RKO (cell line): Measurements from ENCODE around the gene INS.

Experiments used
- DNase-seq: peaks from one replicate; pipeline ENCODE4 v3.0.0-alpha.2; 2016; ENCODE audit warnings: low spot score

INS gene

GRCh38 chr11:2143799-2144543 is 17.0 kb downstream of the INS start:
- no peak for DNase-seq

DNA sequence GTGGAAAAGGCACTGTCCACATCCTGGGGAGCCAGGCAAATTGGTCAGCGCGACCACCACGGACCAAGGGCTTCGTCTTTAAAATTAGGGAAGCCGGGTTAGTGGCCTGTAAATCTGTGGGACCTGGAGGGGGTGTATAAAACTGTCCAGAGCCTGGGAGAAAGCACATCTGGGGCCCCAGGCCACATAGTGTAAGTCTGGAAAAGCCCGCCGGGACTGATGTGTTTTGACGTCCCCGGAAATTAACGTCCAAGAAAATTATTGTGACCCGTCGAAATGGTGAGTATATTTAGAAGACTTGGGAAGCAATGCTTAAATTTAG is 17.6 kb downstream of the INS start:
- DNase-seq, result no peak

- DNase-seq, result no peak
Observed at GRCh38 chr11:2142762-2143202, 18.2 kb downstream of the INS start.

DNA sequence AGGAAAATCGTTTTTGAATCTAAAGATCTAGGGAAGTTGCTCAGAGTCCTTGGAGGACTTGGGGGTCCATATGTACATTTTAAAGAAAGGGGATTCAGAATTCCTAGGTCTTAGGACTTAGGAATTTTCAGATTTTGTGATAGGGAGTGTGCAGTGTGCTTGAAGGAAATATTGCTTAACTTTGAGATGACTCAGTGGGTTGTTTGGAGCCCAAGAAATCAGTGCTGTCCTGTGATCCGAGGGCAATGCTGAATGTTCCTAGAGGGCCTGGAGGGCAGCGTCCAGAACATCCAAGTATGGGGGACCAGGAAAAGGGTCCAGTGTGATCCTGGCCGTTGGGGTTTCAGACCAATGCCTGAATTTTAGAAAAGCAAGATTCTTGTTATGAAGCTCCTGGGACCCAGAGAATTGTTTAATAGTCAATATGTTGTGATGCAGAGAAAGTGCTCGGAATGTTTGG is 18.7 kb downstream of the INS start:
- no peak for DNase-seq

DNA sequence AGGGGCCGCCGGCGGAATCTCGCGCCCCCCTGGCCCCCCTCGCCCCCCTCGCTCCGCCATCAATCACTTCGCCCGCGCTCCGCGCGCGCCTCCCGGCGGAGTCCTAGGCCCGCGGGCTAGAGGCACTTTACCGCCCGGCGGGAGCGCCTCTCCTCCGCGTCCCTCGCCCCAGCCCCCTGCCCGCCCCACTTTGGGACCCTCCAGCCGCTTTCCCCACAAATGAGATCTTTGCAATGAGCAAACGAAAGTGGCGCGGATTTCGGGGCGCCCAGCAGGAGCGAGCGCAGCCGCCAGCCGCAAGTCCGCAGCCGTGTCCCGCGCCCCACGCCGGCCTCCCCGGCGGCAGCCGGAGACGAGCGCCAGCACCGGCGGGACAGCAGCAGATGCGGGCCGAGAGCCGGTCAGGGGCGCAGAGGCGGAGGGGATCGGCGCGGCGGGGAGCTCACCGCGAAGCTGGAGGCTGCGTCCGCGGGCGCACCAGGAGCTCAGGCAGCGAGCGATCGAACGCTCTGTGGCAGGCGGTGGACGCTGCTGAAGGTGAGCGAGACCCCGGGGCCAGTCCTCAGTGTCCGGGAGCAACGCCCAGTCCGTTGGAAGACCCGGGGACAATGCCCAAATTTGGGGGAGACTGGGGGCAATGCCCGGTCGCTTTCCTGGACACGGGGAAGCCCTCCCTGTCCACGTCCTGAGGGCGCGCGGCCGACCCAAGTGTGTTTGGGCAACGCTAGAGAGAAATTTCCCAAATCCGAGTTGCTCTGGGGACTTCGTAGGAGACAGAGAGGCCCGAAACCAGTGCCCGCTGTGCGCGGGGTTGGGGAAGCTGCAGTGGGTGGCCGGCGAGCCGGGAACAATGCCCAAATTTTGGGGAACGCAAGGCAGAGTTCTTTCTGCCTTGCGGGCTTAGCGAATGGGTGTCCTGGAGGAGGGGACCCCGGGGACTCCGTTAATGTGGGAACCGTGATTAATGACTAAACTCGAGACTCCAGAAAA is 20.3 kb downstream of the INS start:
- no peak for DNase-seq

- no peak for DNase-seq
Observed at GRCh38 chr11:2139621-2140337, 21.2 kb downstream of the INS start.

- no peak for DNase-seq
Observed at GRCh38 chr11:2139123-2139521, 21.9 kb downstream of the INS start, which contains the start of gene IGF2. Gene IGF2, minus strand, starts transcription at chr11:2139389. Its CDS starts 3,866 bp downstream, at chr11:2135523.

- DNase-seq, result no peak
Observed at GRCh38 chr11:2138431-2139122, 22.4 kb downstream of the INS start.

DNA sequence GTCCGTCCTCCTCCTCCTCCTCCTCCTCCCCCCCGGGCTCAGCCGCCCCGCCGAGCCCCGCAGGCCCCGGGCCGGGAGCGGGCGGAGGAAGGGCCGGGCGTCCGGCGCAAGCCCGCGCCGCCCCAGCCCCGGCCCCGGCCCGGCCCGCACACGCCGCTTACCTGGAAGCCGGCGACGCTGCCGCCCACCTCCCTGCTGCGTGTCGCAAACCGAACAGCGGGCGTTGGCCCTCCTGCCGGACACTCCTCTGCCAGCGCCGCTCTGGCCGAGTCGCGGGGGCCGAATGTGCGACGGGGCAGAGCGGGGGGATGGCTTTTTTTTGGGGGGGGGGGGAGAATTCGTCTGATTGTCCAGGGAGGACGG is 23.0 kb downstream of the INS start:
- no peak for DNase-seq

GRCh38 chr11:2137202-2138067 is 23.6 kb downstream of the INS start:
- no peak for DNase-seq

- DNase-seq, result no peak
Observed at GRCh38 chr11:2136952-2137201, 24.1 kb downstream of the INS start.

- no peak for DNase-seq
Observed at GRCh38 chr11:2136209-2136951, 24.6 kb downstream of the INS start.

GRCh38 chr11:2135648-2136201 is 25.3 kb downstream of the INS start:
- no peak for DNase-seq

DNA sequence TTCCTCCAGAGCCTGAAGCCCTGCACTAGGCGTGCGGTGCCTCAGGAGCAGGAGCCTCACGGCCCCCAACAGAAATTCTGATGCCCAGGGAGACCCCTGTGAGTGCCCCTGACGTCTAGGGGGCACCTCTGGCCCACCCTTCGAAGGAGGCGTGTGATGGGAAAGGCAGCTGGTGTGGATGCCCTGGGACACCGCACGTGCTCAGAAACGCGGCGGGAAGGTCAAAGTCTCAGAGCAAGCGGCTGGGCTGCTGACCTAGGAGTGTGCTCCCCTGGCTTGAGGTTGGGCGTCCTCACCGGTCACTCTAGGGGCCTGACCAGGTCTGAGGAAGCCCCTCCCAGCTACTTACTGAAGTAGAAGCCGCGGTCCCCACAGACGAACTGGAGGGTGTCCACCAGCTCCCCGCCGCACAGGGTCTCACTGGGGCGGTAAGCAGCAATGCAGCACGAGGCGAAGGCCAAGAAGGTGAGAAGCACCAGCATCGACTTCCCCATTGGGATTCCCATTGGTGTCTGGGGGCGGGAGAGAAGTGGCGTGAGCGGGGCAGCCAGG is 25.9 kb downstream of the INS start:
- no peak for DNase-seq

GRCh38 chr11:2134022-2135010 is 26.7 kb downstream of the INS start:
- DNase-seq, result no peak

GRCh38 chr11:2133241-2134021 is 27.6 kb downstream of the INS start:
- DNase-seq, result no peak

DNA sequence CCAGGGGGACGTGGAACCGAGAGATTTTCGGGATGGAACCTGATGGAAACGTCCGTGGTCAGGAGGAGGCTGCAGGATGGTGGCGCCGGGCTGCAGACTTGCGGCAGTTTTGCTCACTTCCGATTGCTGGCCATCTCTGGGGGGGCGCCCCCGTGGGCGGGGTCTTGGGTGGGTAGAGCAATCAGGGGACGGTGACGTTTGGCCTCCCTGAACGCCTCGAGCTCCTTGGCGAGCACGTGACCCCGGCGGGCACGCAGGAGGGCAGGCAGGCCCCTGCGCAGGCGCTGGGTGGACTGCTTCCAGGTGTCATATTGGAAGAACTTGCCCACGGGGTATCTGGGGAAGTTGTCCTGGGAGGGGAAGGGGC is 28.2 kb downstream of the INS start:
- no peak for DNase-seq

- DNase-seq, result no peak
Observed at GRCh38 chr11:2132246-2132645, 28.8 kb downstream of the INS start.
